Panc1 (cell line): ENCODE data around the gene CEACAM16.

Experiments used
- CTCF ChIP-seq: fragments of 450-650 bp; IDR thresholded peaks from 2 replicates; pipeline ENCODE4 v1.5.1; 2017; ENCODE audit warnings: mild to moderate bottlenecking
- POLR2AphosphoS5 ChIP-seq: IDR thresholded peaks from 2 replicates; pipeline ENCODE4 v1.6.1; 2012; ENCODE audit warnings: mild to moderate bottlenecking, low read depth, low read length, moderate library complexity
- REST ChIP-seq, 2 experiments: IDR thresholded peaks; 2 replicates each; pipeline ENCODE4 v1.6.1; 2011 to 2012; ENCODE audit warnings: low read depth in 2 of 2, control low read depth in 1 of 2, low read length in 1 of 2, mild to moderate bottlenecking in 1 of 2, moderate library complexity in 1 of 2; ENCODE audit not compliant: insufficient read depth in 1 of 2
- TCF7L2 ChIP-seq: IDR thresholded peaks from 2 replicates; pipeline ENCODE4 v1.6.1; 2011; ENCODE audit warnings: mild to moderate bottlenecking, low read depth, low read length, inconsistent platforms

- no peak for TF ChIP-seq CTCF
- TF ChIP-seq REST (IDR thresholded peaks at IDR 0.05; ENCODE audit: insufficient read depth in 1 of 2, low read depth in 2 of 2, low read length in 1 of 2): no peak
- no peak for TF ChIP-seq POLR2AphosphoS5
- no peak for TF ChIP-seq TCF7L2
Measured at GRCh38 chr19:44758596-44758995, 59.6 kb downstream of the CEACAM16 start.
